Body of pancreas (tissue), 4 donors: ENCODE results near the gene AKAP1.

Experiments
- POLR2A ChIP-seq, 3 donors: fragments of 450-650 bp; IDR thresholded peaks; one replicate each; pipeline ENCODE4 v1.6.1; 2016; ENCODE audit warnings: antibody characterized with exemption in 3 of 3, mild to moderate bottlenecking in 2 of 3
- TF ChIP-seq, protein P1 (sequence below), 7 experiments: fragments of 450-650 bp in 4 of 7; fragments of 200-600 bp in 3 of 7; sonication (generic) in 3 of 7; IDR thresholded peaks; one replicate each; pipeline ENCODE4 v1.5.1; 2016 to 2019; ENCODE audit warnings: antibody characterized with exemption in 7 of 7

DNA sequence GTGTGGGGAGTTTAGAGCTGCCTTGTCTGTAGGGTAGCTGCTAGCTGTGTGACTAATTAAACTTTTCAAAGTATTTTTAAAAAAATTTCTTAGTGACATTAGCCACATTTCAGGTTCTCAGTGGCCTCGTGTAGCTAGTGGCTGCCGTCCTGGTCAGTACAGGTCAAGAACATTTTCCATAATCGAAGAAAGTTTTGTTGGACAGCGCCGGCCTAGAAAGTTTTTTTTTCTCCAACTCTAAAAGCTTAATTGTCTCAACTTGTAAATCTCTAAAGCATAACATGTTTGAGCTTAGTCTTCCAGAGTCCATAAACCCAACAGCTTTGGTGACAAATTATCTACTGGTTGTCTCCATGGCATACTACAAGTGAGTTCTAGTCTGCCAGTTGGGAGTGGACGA lies 4.3 kb downstream of the AKAP1 start:
- TF ChIP-seq, protein P1, sequence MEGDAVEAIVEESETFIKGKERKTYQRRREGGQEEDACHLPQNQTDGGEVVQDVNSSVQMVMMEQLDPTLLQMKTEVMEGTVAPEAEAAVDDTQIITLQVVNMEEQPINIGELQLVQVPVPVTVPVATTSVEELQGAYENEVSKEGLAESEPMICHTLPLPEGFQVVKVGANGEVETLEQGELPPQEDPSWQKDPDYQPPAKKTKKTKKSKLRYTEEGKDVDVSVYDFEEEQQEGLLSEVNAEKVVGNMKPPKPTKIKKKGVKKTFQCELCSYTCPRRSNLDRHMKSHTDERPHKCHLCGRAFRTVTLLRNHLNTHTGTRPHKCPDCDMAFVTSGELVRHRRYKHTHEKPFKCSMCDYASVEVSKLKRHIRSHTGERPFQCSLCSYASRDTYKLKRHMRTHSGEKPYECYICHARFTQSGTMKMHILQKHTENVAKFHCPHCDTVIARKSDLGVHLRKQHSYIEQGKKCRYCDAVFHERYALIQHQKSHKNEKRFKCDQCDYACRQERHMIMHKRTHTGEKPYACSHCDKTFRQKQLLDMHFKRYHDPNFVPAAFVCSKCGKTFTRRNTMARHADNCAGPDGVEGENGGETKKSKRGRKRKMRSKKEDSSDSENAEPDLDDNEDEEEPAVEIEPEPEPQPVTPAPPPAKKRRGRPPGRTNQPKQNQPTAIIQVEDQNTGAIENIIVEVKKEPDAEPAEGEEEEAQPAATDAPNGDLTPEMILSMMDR (IDR thresholded peaks at IDR 0.05), result no peak
- TF ChIP-seq POLR2A (IDR thresholded peaks at IDR 0.05), result no peak
